ENCODE data around the gene DNAJB13.
"Not testable (repeated sequence)": the region's sequence is repeated elsewhere in the genome, so short reads cannot be mapped to it uniquely, and the experiment has no call there.

Gene DNAJB13

DNA sequence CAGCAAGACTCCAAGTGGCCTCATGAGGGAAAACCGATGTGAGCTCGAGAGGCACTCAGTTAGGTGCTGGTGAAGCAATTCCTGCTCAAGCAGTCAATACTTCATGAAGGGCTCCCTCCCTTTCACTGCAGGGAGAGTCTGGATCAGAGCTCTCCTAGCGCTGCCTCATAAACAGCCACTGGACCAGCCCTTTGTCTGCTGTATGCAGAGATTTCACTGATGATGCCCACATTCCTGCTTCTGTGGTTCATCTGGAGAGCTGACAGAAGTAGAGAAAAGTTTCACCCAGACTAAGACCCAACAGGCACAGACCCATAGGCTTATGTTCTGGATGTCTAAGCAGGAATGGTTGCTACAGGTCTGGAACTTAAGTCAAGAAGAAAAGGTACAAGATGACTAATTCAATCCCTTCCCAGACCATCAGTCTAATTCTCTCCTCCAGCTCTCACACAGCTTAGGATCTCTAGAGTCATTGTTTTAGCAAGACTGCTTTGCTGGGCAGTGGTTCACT lies 27.8 kb downstream of the DNAJB13 start:
- no peak for DNase-seq

DNA sequence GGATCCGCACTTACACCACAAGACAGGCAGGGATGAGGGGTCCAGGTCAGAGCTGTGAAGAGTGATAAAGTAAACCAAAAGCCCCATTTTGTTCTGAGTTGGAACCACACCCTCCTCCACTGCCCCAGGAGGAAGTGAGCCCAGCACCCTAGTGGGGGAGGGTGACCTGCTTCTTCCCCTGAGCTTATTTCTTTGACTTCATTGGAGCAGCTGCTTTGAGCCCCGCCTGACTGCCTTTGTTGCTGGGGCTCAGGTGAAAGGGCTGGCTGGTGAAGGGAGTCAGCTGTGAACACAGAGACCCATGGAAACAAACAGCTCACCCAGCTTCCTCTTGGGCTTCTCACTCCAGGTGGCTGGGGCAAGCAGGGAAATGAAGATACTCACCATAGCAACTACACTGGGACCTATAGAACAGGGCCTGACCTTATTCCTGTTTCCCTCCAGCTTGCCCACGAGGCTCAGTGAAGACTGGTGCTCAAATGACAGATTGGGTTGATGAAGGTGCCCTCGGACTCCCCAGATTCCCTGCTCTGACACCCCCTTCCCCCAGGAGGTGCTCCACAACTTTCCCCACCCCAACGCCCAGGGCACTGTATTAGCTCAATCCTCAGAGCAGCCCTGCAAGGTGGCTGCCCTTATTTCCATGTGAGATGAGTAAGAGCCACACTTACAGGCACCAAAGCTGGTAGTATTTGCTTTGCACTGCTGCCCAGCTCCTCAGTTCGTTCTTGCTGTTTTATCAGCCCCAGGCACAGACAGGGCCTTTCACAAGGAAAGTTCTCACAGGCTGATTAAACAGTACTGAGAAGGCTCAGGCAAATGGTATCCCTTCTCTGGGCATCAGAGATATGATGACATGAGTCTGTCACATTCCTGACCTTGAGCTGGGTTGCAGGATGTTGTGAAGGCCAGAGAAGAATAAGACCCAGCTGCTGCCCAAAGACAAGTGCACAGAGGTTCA lies 29.5 kb downstream of the DNAJB13 start:
- DNase-seq, result peak; percentile 83

DNA sequence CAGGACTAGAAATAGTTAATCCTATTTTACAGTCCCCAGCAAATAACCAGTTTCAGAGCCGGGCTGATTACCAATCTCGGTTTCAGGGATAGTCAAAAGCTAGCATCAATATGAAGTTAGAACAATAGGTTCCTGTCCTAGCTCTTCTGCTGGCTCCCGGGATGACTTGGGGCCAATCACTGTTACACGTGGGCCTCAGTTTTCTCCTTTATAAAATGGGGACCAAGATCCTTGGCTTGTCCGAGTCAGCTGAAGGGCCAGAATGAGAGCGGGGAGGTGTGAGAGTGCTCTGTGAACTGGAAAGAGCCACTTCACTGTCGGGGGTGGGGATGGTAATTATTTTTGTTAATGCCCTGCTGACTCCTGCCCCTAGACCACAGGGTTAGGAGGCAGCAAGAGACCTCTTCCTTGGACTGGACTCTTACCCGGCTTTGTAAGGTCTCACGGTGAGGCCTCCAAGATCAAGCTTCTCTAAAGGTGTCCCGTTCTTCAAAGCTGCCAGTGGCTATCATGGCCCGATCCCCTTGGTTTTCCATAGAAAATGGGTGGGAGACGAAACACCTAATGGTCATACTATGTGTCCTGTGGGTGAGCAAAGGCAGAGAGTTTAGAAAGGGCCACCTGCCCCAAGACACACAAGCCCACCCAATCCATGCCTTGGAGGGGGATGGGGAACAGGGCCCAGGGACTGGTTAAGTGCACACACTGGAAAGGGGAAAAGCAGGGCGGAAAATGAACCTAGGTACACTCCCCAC lies 30.4 kb downstream of the DNAJB13 start:
- DNase-seq, result no peak

DNA sequence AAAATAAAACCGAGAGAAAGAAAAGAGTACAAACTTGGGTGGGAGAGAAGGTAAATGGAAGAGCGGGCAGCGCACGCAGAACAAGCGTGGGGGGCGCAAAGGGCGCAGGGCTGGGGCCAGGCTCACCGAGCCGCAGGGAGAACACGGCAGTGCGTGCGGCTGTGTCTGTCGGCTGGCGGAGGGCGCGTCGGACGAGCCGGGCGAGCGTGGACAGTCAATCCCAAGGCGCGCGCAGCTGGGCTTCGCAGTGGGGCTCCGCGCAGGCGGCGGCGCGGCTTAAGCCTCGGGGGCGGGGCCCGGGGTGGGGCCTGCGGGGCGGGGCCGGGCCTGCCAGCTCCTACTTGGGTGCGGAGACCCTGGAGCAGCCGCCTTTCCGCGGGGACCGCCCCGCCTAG lies 31.8 kb downstream of the DNAJB13 start, which contains the start of gene UCP2:
Gene UCP2, minus strand, starts transcription at position 249 of the 395 bp plus-strand sequence. CDS start 4,465 bp downstream, outside the sequence.
- peak; percentile 91 for DNase-seq

DNA sequence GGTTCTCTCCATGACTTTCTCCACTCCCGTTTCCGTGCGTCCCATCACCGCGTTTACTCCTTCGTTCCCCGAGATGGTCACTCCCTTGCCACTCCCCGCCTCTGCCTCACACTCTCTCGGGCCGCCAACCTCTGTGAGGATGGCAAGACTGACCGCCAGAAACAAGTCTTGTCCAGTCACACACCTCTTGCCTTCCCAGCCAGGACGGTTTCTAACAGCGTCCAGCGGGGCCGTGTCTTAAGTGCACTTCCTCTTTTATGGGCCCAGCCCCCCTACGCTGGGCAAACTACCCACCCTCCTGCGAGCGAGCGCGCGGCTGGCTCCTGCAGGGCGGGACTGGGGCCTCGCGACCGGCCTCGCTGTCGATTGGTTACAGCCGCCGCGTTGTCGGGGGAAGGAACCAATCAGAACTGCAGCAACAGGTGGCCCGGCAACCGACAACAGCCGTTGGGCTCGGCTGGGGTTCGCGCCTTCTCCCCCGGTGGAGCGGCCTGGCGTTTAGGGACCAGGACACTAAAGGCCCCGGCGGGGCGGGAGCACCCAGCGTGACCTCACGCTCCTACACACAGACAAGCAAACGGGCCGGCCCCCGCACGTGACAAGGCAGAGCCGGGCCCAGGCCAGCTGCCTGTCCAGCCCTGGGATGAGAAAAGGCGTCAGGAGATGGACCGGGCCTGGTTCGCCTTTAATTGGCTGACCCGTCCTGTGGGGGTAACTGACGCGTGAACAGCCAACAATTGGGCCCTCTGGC lies 32.3 kb downstream of the DNAJB13 start:
- DNase-seq, result peak; percentile 98

DNA sequence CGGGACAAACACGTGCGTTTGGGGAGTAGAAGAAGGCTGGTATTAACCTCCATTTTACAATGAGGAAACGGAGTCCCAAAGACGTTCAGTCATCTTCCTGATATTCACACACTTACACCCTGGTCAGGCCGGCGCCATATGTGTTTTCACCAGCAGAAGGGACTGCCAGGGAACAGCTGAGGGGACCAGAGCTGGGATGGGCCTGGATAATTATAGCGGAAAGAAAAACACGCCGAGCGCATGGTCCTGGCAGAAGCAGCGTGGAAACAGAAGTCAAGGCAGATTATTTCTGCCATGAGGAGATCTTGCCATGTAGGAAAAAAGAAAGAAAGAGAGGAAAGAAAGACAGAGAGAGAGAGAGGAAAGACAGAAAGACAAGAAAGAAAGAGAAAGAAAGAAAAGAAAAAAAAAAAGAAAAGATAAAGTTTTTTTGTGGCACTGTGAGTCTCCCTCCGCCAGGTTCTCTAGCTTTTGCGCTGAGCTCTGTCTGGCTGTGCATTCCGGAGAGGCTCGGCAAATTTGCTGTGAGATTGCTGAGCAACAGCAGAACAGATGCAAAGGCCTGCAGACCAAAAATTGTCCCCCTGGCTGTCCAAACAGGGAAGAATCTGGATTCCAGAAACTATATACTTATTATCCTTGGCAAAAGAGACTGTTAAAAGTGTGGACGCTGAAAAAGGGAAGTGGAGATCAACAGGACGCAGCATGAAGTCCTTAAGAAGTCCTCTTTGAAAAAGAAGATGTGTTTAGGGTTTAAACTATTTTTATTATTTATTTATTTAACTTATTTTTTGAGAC lies 33.1 kb downstream of the DNAJB13 start:
- DNase-seq, result peak; percentile 65

DNA sequence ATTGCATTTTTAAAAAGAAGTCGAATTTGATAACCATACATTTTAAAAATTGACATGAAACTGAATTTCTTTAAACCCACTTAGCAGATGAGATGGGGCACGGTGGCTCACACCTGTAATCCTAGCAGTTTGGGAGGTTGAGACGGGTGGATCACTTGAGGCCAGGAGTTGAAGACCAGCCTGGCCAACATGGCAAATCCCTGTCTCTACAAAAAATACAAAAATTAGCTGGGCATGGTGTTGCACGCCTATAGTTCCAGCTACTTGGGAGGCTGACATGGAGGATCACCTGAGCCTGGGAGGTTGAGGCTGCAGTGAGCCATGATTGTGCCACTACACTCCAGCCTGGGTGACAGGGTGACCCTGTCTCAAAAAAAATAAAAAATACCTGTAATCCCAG lies 34.8 kb downstream of the DNAJB13 start:
- DNase-seq, result not testable (repeated sequence)

DNA sequence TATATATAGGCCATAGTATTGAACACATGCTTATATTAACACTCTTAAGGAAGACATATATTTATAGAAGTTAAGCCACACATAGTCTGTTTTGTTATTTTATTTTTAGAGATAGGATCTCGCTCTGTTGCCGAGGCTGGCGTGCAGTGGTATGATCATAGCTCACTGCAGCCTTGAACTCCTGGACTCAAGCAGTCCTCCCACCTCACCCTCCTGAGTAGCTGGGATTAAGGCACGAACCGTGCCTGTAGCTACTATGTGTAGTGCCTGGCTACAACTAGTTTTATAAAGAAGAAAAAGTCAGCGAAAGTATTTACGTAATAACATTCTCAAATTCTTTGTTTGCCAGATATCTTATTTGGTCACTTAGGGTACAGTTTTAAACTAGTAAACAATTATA lies 37.4 kb downstream of the DNAJB13 start:
- no peak for DNase-seq

DNA sequence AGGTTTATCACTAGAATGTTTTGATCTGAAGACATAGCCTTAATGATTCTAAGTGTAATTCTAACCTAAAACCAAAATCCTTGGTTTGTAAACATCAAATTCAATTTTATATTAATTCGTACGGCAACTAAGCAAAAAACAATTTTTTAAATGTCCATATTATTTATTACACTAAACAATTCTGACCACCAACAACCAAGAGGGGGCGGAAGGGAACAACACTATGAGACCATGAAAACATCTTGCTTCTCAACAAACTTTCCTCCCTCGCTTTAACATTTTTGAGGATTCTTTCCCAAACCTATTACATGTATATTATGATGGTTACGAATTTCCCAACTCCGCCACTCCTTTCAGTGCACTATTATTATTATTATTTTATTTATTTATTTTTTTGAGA lies 38.3 kb downstream of the DNAJB13 start:
- DNase-seq, result peak; percentile 12

DNA sequence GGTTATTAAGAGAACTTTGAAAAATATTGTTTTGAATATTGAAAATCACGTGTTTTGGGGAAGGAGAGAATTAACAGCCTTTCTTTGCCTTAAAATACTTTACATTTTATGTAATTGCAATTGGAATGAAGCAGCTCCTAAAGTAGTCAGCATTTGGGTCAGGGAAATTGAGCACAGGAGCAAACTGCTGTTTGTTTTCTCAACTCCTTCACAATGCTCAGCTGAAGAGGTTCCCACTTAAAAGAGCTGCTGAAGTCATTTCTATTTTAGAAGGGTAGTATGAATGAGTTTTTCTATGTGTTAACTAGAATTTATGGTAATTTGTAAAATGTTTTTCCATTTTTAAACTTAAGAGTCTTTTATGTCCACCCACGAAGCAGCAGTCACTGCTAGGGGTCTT lies 39.9 kb downstream of the DNAJB13 start:
- no peak for DNase-seq

DNA sequence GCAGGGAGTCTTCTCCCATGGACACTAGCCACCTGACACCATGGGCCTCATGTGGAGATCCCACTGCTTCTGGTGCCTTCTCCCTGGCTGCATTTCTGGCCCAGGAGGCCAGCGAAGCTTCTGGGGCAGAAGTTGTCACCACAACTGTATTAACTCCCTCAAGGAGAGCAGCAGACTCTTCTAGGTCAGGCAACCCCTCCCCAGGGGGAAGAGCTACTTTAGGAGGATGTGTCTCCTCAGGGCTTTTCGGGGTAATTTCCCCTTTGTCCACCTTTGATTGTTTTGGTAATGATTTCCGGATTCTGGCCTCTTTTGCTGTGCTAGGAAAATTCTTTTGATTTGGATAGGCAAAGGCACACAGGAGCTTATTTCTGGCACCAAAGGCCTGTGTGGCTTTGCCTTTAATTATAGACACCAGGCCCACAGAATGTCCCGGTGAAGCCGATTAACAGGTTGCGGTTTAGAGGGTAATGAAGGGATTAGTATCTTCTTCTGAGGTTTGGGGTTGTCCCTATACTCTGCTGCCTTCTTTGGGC lies 40.7 kb downstream of the DNAJB13 start:
- DNase-seq, result no peak

DNA sequence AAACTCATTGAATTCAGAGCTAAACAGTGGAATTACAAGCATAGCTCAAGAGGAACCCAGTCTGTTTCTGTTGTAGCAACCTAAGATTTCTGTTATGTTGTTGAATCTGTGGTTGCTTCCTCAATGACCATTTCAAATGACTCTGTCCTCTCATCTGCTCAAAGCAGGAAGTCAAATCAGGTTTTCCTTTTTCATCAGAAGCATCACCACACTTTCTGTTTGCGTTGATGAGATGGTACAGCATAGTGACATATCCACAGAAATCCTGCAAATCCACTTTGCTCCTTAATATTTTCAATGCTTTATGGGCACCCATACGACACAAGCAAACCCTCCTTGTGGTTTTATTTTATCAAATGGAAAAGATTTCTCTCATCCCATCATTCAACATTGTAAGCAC lies 44.4 kb downstream of the DNAJB13 start:
- DNase-seq, result peak; percentile 86

DNA sequence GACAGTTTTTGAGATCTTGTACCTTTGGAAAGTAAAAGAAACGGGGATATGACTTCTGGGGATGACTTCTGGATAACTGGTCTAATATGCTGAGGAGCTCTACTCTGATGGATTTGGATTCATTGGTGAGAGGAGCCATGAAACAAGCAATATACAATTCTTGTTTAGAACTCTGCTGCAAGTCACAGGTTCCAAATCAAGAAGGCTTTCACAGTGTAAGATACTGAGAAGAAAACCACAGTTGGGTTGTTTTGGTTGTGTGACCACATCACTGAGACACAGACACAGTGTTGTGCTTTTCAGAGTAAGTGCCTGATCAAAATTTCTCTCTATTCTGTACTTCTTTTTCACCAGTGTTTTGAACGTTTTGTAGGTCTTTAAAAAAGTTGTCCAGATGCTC lies 44.9 kb downstream of the DNAJB13 start:
- DNase-seq, result no peak

DNA sequence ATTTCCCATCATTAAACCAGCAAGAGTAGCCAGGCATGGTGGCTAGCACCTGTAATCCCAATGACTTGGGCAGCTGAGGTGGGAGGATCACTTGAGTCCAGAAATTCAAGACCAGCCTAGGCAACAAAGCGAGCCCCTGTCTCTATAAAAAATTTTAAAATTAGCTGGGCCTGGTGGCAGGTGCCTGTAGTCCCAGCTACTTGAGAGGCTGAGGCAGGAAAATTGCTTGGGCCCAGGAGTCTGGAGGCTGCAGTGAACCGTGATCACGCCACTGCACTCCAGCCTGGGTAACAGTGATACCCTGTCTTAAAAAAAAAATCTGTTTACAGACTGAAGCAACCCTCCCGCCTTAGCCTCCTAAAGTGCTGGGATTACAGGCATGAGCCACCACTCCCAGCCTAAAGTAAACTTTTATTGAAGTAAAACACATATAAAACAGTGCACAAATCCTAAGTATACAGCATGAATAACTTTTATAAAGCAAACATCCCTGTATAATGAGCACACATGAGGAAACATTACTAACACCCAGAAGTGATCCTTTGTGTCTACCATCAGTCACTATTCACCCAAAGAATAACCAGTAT lies 45.4 kb downstream of the DNAJB13 start:
- no peak for DNase-seq

DNA sequence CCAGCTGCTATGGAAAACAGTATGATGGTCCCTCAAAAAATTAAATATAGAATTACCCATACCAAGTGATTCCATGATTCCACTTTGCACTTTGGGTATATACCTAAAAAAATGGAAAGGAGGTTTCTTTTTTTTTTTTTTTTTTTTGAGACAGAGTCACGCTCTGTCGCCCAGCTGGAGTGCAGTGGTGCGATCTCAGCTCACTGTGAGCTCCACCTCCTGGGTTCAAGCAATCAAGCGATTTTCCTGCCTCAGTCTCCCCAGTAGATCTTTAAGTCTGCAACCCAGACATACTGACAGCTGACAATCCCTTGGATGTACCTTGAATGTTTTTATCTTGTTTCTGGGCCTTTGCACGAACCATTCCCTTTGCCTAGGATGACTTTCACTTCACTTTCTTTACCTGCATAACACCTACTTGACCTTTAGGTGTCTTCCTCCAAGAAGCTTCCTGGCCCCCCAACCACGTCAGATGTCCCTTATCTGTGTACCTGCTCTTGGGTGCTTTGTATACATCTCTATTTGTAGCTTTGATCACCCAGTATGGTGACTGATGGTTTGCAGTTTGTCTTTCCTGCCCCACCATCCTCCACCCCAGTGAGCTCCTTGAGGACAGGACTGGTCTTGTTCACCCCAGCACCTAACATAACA lies 46.4 kb downstream of the DNAJB13 start:
- DNase-seq, result no peak

DNA sequence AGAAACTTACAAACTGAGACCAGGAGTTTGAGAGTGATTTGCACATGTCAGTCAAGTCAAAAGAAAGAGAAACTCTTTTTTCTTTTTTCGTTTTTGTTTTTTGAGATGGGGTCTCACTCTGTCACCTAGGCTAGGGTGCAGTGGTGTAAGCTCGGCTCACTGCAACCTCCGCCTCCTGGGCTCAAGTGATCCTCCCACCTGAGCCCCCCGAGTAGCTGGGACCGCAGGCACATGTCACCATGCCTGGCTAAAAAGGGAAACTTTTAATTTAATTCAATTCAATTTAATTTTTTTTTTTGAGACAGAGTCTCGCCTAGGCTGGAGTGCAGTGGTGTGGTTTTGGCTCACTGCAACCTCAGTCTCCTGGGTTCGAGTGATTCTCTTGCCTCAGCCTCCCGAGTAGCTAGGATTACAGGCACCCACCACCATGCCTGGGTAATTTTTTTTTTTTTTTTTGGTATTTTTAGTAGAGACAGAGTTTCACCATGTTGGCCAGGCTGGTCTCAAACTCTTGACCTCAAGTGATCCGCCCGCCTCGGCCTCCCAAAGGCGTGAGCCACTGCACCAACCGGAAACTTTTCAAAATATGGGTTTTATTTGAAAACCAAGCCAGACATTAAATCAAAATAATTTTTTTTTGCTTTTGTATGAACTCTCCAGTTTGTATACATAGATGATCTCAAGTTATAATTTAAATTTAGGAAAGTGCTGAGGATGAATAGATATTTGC lies 48.2 kb downstream of the DNAJB13 start:
- DNase-seq, result no peak

DNA sequence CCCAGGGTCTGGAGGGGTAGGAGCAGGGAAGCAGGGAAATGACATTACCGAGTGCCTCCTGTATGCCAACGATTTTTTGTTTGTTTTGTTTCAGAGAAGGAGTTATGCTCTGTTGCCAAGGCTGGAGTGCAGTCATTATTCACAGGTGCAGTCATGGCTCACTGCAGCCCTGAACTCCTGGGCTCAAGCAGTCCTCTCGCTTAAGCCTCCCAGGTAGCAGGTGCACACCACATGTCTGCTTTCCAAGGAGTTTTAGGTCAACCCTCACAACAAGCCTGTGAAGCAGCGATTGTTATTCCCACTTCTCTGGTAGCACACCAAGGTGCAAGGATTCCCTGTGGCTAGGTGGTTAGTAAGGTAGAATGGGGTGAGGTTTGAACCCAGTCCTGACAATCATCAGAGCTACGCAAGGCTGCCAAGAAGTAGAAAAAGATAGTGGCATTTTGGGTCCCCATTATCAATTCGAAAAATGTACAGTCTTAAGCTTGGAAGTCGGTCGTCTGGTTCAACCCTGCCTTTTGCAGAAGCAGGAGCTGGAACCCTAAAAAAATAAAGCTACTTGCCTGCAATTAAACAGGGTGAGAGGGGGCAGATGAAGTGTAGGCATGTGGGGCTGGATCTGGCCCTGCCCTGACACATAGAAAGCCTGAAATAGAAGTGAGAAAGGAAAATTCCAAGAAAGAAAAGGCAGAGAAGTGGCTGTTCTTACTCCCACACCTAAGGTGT lies 48.9 kb downstream of the DNAJB13 start:
- no peak for DNase-seq

DNA sequence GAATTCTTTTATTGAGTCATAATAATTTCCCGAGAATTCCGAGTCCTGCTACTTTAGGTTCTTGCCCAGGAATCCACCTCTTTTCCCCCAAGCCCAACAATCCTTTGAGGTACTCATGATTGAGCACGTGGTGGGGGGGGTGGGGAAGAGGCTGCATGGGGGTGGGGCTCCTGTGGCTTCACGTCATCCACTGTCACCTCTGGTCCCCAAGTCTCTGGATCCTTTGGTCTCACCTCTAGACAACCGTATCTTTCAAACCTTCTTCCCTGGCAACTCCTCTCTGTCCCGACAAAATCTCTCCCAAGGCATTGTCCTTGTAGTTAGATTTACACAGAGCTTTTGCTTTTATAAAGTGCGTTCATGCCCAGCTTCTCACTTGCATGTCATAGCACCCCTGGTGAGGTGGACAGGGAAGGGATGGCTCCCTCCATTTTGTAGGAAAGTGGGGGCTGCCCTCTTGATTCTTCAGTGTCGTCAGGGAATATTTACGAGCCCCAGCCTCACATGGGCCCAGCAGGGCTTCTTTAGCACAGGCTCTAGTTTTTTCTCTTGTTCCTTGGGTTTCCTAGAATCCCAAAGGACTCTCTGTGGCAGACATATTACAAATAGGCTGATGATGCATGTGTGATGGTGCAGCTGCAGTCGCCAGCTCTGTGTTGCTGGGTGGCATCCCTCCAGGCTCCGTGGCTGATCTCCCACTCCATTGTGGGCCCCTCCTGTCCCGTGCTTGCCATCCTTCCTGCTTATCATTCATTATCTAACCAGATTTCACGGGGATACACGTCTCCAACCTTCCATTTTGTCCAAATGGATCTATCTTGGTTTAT lies 49.7 kb downstream of the DNAJB13 start:
- DNase-seq, result no peak

Measured in MV-4-11 (cell line).